ENCODE data around the gene LAMTOR4. TPM values are rescaled to one million over a fixed set of nuclear protein-coding genes. Genes with fewer than 3 reads are reported as not detected.
"Not testable (repeated sequence)": the region's sequence is repeated elsewhere in the genome, so short reads cannot be mapped to it uniquely, and the experiment has no call there.

Gene LAMTOR4
- total RNA-seq, 4 donors from 2014 or later = 601 to 803 (median 717) TPM

DNA sequence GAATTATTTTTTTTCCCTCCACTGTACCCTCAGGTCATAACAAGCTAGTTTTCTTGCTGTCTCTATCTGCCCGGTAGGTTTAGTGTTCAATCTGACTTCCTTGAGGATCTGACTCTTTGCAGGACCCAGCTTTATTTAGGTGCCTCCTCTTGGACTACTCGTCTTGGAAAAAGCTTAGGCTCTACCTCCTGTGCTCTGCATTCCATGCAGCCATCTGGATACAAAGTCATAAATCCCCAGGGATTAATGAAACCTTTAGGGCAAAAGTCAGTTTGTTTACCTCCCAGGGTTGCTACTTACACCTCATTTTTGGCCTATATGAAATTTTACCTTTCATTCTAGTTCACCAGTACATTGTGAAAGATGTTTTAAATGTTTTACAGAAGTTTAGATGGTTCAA is 37.0 kb downstream of the LAMTOR4 start:
- intact Hi-C loops (cut with DNase I; ENCODE audit: low total_unique reads) = no loop called here
- WGBS, 2 donors = 66 to 89% methylated on average over 2 of the region's 2 CpGs
- TF ChIP-seq, protein P1, sequence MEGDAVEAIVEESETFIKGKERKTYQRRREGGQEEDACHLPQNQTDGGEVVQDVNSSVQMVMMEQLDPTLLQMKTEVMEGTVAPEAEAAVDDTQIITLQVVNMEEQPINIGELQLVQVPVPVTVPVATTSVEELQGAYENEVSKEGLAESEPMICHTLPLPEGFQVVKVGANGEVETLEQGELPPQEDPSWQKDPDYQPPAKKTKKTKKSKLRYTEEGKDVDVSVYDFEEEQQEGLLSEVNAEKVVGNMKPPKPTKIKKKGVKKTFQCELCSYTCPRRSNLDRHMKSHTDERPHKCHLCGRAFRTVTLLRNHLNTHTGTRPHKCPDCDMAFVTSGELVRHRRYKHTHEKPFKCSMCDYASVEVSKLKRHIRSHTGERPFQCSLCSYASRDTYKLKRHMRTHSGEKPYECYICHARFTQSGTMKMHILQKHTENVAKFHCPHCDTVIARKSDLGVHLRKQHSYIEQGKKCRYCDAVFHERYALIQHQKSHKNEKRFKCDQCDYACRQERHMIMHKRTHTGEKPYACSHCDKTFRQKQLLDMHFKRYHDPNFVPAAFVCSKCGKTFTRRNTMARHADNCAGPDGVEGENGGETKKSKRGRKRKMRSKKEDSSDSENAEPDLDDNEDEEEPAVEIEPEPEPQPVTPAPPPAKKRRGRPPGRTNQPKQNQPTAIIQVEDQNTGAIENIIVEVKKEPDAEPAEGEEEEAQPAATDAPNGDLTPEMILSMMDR (IDR thresholded peaks at IDR 0.05) = no peak
- TF ChIP-seq POLR2A (IDR thresholded peaks at IDR 0.05) = no peak
- H3K4me3 ChIP-seq (ENCODE audit: low read depth, poor library complexity, severe bottlenecking) = no peak overlapping the region
- DNase-seq (ENCODE audit: low spot score in 2 of 2) = no peak

DNA sequence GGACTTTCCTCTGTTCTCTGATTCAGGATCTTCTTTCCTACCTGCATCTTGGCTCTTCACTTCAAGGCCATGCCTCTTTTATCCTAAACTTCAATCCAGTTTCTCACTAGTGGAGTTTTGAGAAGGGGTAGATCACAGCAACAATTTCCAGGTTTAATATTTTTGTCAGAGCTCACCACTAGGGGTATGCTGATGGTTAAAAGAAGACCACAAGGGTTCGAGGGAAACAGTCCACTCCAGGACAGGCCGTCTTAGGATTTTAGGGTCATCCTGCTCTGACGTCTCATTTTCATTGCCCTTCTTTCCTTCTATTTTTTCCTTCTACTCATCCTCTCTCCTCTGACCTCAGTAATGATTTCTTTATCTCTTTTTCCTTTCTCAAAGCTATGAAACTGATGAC is 40.3 kb downstream of the LAMTOR4 start:
- no peak overlapping the region for H3K4me3 ChIP-seq (ENCODE audit: low read depth, poor library complexity, severe bottlenecking)
- DNase-seq (ENCODE audit: low spot score in 2 of 2) = no peak
- intact Hi-C loops (cut with DNase I; ENCODE audit: low total_unique reads) = no loop called here
- no peak for TF ChIP-seq POLR2A (IDR thresholded peaks at IDR 0.05)
- TF ChIP-seq, protein P1 (IDR thresholded peaks at IDR 0.05) = no peak
- 81% methylated on average over 3 of the region's 3 CpGs for WGBS, 2 donors

DNA sequence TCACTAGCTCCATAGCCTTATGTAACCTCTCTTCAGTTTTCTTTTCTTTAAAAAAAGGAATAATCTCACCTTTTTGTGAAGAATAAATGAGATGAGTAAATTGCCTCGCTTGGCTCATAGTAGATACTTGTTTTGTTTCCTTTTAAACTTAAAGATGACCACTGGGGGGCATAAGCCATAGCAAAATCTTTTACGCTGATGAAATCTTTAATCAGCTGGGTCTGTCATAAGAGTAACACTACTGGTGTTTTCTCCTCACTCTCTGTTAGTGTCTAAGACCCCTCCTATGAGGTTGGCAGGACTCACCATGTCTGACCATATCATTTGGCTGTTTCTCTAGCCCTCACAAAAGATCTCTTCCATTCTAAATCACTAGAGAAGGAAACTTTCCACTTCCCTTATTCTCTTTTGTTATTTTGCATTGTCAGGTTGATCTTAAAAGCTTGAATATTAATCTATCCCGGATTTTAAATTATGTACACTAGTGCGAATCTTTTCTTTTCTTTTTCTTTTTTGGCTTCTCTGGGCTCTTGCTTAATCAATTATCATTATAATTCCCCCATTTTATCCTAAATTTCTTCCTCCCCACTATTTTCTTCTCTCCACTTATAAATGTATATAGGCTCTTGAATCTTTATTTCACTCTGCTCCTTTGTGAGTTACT is 41.5 kb downstream of the LAMTOR4 start:
- TF ChIP-seq, protein P1 (IDR thresholded peaks at IDR 0.05) = no peak
- no peak for TF ChIP-seq POLR2A (IDR thresholded peaks at IDR 0.05)
- intact Hi-C loops (cut with DNase I; ENCODE audit: low total_unique reads) = no loop called here
- 64 to 76% methylated on average over 4 of the region's 4 CpGs for WGBS, 2 donors
- DNase-seq (ENCODE audit: low spot score in 2 of 2) = no peak
- no peak overlapping the region for H3K4me3 ChIP-seq (ENCODE audit: low read depth, poor library complexity, severe bottlenecking)

DNA sequence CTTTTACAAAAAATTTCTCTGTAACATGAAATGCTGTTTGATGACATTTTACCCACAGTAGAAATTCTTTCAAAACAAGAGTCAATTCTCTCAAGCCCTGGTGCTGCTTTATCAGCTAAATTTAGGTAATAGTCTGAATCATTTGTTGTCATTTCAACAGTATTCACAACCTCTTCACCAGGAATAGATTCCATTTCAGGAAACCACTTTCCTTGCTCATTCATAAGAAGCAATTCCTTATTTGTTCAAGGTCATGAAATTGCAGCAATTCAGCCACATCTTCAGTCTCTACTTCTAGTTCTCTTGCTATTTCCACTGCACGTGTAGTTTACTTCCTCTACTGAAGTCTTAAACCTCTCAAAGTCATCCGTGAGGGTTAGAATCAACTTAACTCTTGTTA is 43.1 kb downstream of the LAMTOR4 start:
- 70% methylated on average over 2 of the region's 2 CpGs for WGBS, 2 donors
- DNase-seq (ENCODE audit: low spot score in 2 of 2) = no peak
- intact Hi-C loops (cut with DNase I; ENCODE audit: low total_unique reads) = no loop called here
- H3K4me3 ChIP-seq (ENCODE audit: low read depth, poor library complexity, severe bottlenecking) = no peak overlapping the region
- TF ChIP-seq POLR2A (IDR thresholded peaks at IDR 0.05) = no peak
- TF ChIP-seq, protein P1 (IDR thresholded peaks at IDR 0.05) = no peak

DNA sequence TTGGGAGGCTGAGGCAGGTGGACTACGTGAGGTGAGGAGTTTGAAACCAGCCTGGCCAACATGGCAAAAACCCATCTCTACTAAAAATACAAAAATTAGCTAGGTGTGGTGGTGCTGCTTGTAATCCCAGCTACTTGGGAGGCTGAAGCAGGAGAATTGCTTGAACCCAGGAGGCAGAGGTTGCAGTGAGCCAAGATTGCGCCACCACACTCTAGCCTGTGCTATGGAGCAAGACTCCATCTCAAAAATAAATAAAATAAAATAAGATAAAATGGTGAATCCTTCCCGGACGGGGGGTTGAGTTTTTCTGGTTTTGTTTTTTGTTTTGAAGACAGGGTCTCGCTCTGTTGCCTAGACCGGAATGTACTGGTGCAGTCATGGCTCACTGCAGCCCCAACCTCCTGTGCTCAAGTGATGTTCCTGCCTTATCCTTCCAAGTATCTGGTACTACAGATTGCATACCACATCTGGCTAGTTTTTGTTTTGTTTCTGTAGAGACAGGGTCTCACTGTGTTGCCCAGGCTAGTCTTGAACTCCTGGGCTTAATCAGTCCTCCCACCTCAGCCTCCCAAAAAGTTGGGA is 43.7 kb downstream of the LAMTOR4 start:
- DNase-seq (ENCODE audit: low spot score in 2 of 2); intact Hi-C loops (cut with DNase I; ENCODE audit: low total_unique reads); H3K4me3 ChIP-seq (ENCODE audit: low read depth, poor library complexity, severe bottlenecking): not testable (repeated sequence)
- WGBS, 2 donors = 98% methylated on average over 6 of the region's 6 CpGs

DNA sequence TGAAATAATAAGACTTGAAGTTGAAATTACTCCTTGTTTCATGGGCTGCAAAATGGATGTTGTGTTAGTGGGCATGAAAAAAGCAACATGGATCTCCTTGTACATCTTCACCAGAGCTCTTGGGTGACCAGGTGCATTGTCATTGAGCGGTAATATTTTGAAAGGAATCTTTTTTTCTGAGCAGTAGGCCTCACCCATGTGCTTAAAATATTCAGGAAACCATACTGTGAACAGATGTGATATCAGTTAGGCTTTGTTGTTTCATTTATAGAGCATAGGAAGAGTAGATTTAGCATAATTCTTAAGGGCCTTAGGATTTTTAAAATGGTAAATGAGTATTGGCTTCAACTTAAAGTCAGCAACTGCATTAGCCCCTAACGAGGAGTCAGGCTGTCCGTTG is 44.3 kb downstream of the LAMTOR4 start:
- intact Hi-C loops (cut with DNase I; ENCODE audit: low total_unique reads) = no loop called here
- DNase-seq (ENCODE audit: low spot score in 2 of 2) = no peak
- no peak overlapping the region for H3K4me3 ChIP-seq (ENCODE audit: low read depth, poor library complexity, severe bottlenecking)
- TF ChIP-seq POLR2A (IDR thresholded peaks at IDR 0.05) = no peak
- TF ChIP-seq, protein P1 (IDR thresholded peaks at IDR 0.05) = no peak
- 65 to 77% methylated on average over 3 of the region's 3 CpGs for WGBS, 2 donors
